ENCODE measurements around the gene SYNE4.

SYNE4 gene

GRCh38 chr19:36026091-36026876, 17.7 kb upstream of the SYNE4 start:
- no peak for DNase-seq (ENCODE audit: low read depth)

GRCh38 chr19:36025541-36025940, 16.9 kb upstream of the SYNE4 start:
- DNase-seq (ENCODE audit: low read depth) = no peak

- no peak for DNase-seq (ENCODE audit: low read depth)
Observed at GRCh38 chr19:36023432-36023831, 14.8 kb upstream of the SYNE4 start.

DNA sequence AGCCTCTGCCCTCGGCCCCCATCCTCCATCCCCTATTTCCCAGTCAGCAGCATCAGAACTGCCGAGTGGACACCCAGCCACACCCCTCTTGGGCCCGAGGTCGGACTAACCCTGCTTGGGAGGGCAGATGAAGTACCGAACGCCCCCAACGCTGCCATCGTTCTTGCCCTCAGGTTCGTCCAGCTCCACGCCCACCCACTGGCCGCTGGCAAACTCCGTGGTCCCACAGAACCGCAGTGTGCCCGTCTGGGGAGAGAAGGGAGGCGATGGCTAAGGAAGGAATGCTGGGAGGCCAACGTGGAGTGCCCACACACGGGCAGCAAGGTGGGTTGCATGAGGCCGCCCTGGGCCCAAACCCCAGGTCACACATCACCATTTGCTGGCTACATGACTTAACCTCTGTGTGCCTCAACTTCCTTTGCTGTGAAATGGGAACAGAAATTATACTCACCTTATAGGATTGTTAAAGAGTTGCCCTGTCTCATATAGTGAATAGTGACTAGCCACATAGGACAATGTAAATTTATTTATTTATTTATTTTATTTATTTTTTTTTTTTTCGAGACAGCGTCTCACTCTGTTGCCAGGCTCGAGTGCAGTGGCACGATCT, 10.6 kb upstream of the SYNE4 start:
- no peak for DNase-seq (ENCODE audit: low read depth)

- peak; percentile 97 for DNase-seq (ENCODE audit: low read depth)
Observed at GRCh38 chr19:36014012-36014924, 5.7 kb upstream of the SYNE4 start, which contains the start of gene ALKBH6. TSS of gene ALKBH6 (minus strand) at chr19:36014213. CDS start at chr19:36013397, 816 bp downstream.

GRCh38 chr19:36013280-36014011, 4.8 kb upstream of the SYNE4 start:
- DNase-seq (ENCODE audit: low read depth) = no peak

GRCh38 chr19:36010402-36010801, 1.8 kb upstream of the SYNE4 start:
- no peak for DNase-seq (ENCODE audit: low read depth)

DNA sequence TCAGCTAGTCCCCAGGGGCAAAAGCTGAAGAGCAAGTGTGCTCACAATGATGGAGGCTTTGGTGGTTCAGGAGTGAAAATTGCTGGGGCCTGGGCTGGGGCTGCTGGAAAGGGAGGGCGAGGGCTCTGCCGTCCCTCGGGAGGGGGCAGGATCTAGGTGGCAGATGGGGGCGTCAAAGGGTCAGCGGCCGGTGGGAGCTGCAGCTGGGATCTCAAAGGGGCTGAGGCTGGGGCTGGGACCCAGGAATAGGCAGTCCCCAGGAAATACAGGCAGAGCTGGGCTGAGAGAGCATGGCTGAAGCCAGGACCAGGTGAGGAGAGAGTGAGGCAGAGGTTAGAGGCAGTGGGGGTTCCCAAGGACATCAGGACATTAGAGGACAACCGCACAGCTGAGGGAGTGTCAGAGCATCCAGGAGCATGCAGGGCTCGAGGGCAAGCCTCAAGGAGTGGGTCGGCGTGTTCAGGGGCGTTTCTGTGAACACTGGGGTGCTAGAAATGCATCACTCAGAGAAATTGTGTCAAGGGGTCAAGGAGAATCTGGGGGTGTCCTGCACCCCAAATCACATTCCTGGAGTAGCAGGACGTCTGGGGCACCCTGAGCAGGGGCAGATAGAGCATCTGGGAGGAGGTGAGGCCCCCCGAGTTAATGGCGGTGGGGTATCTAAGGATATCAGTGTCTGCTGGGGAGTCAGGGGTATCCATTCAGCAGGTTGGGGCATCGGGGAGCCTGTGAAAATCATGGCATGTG, 1.2 kb upstream of the SYNE4 start:
- DNase-seq (ENCODE audit: low read depth) = no peak

DNA sequence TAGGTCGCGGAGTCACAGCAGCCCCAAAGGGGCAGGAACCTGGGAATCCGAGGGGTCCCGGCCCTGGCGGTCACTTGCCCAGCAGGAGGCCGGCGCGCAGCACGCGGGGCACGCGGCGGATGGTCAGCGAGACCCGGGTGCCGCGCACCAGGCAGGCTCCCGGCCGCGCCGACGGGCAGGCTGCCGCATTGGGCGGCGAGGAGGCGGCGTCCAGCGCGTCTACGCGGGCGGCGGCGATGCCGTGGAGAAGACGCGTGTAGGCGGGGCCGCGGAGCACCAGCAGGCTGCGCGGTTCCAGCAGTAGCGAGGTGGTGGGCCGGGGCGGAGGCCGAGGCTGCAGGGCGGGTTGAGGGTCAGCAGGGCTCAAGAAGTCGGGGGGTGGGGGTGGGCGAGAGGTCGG, 607 bp upstream of the SYNE4 start:
- DNase-seq (ENCODE audit: low read depth) = no peak

DNA sequence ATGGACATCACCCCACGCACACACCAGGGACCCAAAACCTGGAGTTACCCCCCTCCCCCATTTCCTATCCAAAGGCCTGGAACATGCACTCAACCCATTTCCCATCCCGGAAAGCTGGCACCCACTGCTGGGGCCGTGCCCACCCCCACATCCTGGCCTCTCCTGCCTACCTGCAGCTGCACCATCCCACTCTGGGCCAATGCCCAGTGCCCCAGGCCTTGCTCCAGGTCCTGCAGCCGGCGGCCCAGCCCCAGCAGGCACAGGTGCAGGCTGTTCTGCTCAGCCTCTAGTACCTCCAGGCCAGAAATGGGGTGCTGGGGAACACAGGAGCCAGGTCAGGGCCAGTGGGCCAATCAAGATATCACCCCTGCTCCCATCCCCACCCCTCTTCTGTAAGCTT, 1.7 kb downstream of the SYNE4 start:
- no peak for DNase-seq (ENCODE audit: low read depth)

GRCh38 chr19:36003284-36003683, 5.3 kb downstream of the SYNE4 start:
- DNase-seq (ENCODE audit: low read depth) = no peak

DNA sequence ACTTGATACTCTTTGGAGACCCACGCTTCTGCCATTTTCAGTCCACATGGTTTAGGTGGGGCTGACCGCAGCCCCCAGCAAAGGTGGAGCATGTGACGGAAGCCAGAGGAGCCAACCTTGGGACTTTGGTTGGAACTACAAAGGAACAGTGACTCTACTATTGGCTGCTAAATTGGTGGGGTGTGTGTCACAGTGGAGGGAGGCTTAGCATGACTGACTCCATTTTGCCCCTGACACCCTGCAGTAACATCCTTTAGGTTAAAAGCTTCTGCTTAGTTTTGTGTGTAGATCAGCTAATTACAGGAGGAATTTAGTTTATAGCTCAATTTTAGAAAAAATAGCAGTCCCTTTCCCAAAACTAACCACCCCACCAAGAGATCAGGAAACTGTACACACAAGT, 7.0 kb downstream of the SYNE4 start:
- no peak for DNase-seq (ENCODE audit: low read depth)

DNA sequence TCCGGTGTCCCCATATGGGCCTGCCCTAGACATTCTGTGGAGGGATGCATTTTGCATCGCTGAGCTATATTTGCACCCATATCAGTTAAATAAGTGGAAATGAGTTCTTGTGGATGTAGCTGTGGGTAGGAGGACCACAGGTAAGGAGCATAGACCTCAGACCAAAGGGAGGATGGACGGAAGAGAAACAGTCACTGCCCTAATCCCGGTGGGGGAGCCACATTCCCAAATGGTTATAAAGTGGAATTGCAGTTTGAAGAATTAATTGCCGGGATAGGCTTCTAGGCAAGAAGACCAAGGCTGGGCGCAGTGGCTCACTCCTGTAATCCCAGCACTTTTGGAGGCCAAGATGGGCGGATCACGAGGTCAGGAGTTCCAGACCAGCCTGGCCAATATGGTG, 11.8 kb downstream of the SYNE4 start:
- no peak for DNase-seq (ENCODE audit: low read depth)

- DNase-seq (ENCODE audit: low read depth) = peak; percentile 90
Observed at GRCh38 chr19:35995048-35995993, 13.3 kb downstream of the SYNE4 start, which contains the start of gene SDHAF1. TSS of gene SDHAF1 (plus strand) at chr19:35995188. CDS start at chr19:35995275, 87 bp downstream.

DNA sequence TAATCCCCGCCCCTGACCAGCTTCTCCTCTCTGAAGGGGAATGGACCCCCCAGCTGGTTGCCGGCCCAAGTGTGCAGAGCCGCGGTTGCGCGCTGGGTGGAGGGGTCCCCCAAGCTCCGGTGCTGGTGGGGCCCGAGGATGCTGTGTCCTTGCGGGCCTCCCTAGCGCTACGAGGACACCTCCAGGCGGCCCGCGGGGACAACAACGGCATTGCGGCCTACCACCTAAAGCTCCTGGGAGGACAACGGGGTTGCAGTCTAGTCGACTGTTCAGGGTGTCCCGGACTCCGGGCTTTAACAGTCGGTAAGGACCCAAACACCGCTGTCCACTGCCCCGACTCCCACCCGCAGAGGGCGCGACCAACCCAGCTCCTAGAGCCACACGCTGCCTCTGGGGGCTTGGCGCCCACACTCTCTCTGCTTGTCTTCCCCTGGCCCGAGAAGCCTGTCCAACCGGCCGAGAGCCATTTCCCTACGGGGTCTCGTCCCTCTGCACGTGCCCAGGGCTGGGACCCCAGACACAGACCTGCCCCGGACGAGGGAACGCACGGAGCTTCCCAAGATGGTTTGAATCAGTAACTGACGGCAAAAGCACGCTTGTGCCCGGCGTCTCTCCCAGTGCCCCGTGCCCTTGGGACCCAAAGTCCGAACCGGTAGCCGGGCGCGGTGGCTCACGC, 14.6 kb downstream of the SYNE4 start:
- DNase-seq (ENCODE audit: low read depth) = no peak

- DNase-seq (ENCODE audit: low read depth) = no peak
Observed at GRCh38 chr19:35992907-35993765, 15.5 kb downstream of the SYNE4 start.

DNA sequence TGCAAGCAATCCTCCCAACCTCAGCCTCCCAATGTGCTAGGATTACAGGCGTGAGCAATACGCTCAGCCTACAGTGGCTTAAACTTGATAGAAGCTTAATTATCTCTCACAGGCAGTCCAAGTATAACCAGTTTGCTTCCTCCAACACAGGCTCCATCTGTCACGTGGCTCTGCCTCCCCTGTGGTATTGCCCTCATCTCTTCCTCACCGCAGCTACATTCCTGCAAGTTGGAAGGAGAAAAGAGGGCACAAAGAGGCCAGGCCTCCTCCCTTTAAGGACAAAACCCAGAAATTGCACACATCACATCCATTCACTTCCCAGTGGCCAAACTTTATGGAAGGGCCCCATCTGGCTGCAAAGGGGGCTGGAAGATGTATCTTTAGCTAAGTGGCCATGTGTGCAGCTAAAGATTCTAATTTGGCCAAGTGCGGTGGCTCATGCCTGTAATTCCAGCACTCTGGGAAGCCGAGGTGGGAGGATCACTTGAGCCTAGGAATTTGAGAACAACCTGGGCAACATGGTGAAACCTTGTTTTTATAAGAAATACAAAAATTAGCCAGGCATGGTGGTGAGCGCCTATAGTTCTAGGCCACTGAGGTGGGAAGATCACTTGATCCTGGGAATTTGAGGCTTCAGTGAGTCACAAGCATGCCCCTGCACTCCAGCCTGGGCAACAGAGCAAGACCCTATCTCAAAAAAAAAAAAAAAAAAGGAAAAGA, 16.7 kb downstream of the SYNE4 start:
- DNase-seq (ENCODE audit: low read depth) = no peak
